Mucosa of rectum (tissue), 2 donors: ENCODE data around the gene DLG4.

Experiments
- H3K27ac ChIP-seq, 2 donors: one replicate each; pipeline ENCODE4 v1.7.0; 2013; ENCODE audit warnings: inconsistent platforms in 2 of 2, low read depth in 2 of 2, low read length in 2 of 2
- H3K27me3 ChIP-seq, 2 donors: one replicate each; pipeline ENCODE4 v1.7.0; 2013; ENCODE audit warnings: low read length in 2 of 2; ENCODE audit not compliant: control insufficient read depth in 2 of 2, insufficient read depth in 2 of 2
- H3K36me3 ChIP-seq, 2 donors: one replicate each; pipeline ENCODE4 v1.7.0; 2013; ENCODE audit warnings: low read length in 2 of 2; ENCODE audit not compliant: control insufficient read depth in 2 of 2, insufficient read depth in 2 of 2
- H3K4me1 ChIP-seq, 2 donors: one replicate each; pipeline ENCODE4 v1.7.0; 2013; ENCODE audit warnings: low read length in 2 of 2, mild to moderate bottlenecking in 1 of 2; ENCODE audit not compliant: control insufficient read depth in 2 of 2, insufficient read depth in 2 of 2
- H3K4me3 ChIP-seq, 2 donors: one replicate each; pipeline ENCODE4 v1.7.0; 2013; ENCODE audit warnings: low read length in 2 of 2
- H3K9ac ChIP-seq, 2 donors: one replicate each; pipeline ENCODE4 v1.7.0; 2013; ENCODE audit warnings: low read length in 2 of 2, low read depth in 1 of 2, mild to moderate bottlenecking in 1 of 2
- H3K9me3 ChIP-seq, 2 donors: one replicate each; pipeline ENCODE4 v1.7.0; 2013; ENCODE audit warnings: low read length in 2 of 2; ENCODE audit not compliant: control insufficient read depth in 2 of 2
- donor health status: healthy.
- donor health status: Normal muscosa, but diverticular disease.

DLG4 gene

DNA sequence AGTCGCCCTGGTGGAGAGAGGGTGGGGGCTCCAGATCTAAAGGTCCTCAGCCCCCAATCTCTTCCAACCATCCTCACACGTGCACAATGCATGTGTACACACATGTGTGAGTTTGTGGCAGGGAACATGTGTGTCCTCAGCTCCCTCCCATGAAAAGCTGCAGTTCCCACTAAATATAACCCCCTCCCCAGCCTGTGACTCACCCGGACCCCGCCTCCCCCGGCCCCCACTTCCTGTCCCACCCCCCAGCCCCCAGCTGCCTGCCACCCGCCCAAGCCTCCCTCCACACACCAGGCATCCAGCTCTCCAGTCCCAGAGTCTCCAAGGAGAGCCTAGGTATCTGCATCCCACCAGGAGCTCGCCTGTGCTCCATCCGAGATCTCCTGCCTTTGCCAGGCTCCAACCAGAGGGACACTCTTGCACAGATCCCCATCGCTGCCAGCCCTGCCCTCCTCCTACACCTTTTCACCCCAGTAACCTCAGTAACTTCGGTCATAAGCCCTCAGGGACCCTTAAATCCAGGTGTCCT, 3.9 kb downstream of the DLG4 start:
- peaks cover 29 to 34% of the 10 kb centered on the region in 2 donors for H3K4me1 ChIP-seq
- H3K4me3 ChIP-seq = peak overlapping the region in 1 of 2 donors; percentile 15
- peak overlapping the region in 1 of 2 donors; percentile 68 for H3K27ac ChIP-seq
- no peaks in the 10 kb centered on the region for H3K36me3 ChIP-seq
- H3K9me3 ChIP-seq = no peaks in the 10 kb centered on the region
- H3K27me3 ChIP-seq = peaks cover 5 to 6% of the 10 kb centered on the region in 2 donors
- no peak overlapping the region for H3K9ac ChIP-seq

DNA sequence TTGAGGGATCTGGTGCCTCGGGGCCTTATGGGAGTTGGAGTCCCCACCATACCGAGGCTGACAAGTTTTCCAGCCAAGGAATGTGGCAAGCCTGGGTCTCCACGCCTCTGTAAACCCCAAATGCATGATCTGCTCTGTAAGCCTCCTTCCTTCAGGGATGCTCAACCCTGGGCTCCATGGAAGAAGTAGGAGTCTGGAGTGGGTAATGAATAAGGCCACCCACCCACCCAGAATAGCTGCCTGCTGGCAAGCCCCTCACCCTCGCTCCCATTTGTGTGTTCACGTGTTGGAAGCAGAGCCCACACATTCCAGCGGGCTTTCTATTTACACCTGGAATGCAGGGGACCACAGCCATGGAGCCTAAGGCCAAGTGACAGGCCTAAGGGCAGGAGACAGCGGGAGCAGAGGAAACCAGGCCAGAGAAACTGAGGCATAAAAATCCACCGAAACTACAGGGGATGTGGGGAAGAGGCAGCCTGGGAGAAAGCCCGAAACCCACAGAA, 4.4 kb downstream of the DLG4 start:
- Histone ChIP-seq H3K9me3 (no peaks in the 10 kb centered on the region), H3K27ac (peak overlapping the region in 1 of 2 donors; percentile 68), H3K4me1 (peaks cover 24 to 28% of the 10 kb centered on the region in 2 donors), H3K4me3 (peak overlapping the region in 1 of 2 donors; percentile 78), H3K9ac (no peak overlapping the region), H3K36me3 (no peaks in the 10 kb centered on the region), H3K27me3 (peaks cover 5 to 6% of the 10 kb centered on the region in 2 donors)

DNA sequence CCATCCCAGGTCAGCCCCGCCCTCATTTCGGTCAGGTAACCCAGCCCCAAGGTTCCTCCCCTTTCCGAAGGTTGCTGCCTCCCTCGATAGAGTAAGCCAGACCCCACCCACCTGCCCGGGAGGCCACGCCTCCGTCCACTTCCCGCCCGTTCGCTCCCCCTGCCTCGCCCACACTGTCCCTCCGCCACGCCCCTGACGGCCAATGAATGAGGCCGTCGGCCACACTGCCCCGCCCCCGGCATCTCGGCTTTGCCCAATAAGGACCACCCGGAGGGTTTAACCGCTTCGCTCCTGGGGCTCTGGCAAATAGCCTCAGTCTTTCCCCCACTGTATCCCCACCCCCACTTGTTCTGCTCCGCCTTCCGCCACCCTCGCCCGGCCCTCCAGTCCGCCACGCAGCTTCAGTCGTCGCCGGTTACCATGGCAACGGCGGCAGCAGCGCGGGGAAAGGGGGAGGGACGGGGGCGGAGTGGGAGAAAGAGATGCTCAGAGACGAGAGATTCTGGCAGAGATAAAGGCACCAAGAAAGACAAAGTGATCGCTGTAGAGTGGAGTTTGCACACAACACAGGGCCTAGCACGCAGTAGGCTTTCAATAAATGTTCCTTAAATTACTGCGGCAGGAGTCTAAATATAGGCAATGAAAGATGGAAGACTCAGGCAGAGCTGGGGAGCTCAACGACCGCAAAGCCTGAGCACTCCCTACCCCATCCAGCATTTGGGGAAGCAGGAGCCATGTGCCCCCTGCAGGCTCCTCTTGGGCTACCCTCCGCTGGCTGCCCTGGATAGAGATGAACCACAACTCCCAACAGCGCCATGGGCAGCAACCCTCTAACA, 5.1 kb downstream of the DLG4 start:
- Histone ChIP-seq H3K4me3 (peak overlapping the region; percentile 60 to 78), H3K4me1 (peaks cover 22 to 27% of the 10 kb centered on the region in 2 donors), H3K27ac (peak overlapping the region; percentile 64 to 68), H3K9me3 (no peaks in the 10 kb centered on the region), H3K27me3 (peaks cover 5 to 6% of the 10 kb centered on the region in 2 donors), H3K36me3 (no peaks in the 10 kb centered on the region), H3K9ac (peak overlapping the region in 1 of 2 donors; percentile 15)

DNA sequence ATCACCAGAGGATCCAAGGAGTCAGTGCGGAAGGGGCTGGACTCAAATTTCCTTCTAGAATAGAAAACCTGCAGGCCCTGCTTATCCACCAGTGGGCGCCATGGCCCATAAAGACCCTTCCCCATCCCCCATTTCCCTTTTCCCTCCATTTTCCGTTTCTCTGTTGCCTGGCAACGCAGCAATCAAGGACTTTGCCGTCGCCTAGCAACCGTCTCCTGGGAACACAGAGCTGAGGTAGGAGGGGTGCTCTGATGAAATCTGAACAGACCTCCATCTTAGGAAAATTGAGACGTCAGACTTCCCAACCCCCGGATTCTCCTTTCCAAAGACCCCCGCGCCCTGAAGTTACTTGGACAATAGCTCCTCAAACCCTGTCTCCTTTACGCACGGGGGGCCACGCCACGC, 5.7 kb downstream of the DLG4 start:
- Histone ChIP-seq H3K36me3 (no peaks in the 10 kb centered on the region), H3K9ac (peak overlapping the region in 1 of 2 donors; percentile 15), H3K4me1 (peaks cover 16 to 20% of the 10 kb centered on the region in 2 donors), H3K27ac (peak overlapping the region in 1 of 2 donors; percentile 68), H3K27me3 (peaks cover 5 to 6% of the 10 kb centered on the region in 2 donors), H3K4me3 (peak overlapping the region; percentile 60 to 65), H3K9me3 (no peaks in the 10 kb centered on the region)

DNA sequence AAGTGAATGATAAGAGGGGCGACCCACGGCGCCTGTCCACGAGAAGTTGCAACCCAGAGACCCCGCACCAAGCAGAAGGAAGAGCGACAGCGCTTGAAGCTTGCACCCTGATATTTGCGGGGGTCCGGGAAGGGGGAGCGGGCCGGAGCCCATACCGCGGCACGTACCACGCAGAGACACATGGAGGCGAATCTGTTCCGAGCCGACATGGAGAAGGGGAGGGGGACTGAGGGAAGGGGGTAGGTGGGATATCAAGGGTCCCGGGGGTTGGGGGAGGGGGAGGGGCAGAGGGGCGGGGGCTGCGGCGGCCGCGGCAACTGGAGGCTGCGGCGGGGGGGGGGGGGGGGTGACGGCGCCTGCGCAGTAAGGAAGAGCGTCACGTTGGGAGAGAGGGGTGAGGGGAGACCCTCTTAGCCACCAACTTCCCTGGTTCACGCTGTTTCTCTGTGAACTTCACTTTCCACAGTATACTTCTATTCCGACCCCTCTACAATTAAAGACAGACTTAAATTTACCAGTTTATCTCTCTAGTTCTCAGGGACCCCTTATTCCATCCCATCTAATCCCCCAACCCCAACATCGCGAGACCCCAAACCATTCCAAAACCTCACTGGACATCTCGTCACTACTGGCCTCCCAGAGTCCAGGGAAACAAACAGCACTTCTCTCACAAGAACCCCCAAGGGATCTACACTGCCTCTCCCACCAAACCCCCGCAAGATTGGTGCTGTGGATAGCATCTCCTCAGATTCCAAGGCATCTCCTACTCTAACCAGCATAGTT, 8.0 kb downstream of the DLG4 start:
- Histone ChIP-seq H3K9me3 (no peaks in the 10 kb centered on the region), H3K4me3 (no peak overlapping the region), H3K36me3 (no peaks in the 10 kb centered on the region), H3K9ac (no peak overlapping the region), H3K4me1 (peaks cover 9 to 13% of the 10 kb centered on the region in 2 donors), H3K27me3 (peaks cover 5 to 8% of the 10 kb centered on the region in 2 donors), H3K27ac (no peak overlapping the region)

DNA sequence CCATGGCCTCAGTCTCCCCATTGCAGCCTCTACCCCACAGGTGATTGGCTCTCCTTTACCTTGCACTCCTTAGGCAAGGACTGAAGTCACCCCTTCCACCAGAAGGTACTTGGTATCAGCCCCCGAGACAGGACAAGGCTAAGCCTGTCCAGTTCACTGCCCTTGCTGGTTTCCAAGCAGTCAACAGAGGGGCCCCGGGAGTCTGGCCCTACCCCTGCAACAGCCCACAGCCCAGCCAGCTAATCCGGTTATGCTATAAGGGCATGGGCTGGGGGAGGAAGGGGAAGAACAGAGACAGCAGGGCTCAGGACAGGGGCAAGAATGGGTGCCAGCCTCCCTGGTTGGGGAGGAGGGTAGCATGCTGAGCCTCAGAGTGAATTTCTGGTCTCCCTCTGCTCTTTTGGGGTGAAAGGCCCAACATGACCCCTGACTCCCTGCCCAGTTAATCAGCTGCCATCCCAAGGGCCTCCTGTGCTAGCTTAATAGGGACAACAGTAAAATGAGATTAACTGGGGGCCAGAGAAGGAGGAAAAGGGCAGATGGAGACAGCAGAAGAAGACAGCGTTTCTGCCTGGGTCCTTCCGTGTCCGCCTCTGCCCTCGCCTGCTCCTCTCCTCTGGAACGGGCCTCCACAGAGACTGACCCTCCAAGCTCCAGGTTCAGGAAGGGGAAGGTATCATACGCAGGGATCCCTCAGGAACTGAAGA, 10.7 kb downstream of the DLG4 start:
- Histone ChIP-seq H3K9ac (no peak overlapping the region), H3K9me3 (no peaks in the 10 kb centered on the region), H3K36me3 (no peaks in the 10 kb centered on the region), H3K4me1 (peaks cover 3 to 6% of the 10 kb centered on the region in 2 donors), H3K27me3 (peaks cover 5 to 8% of the 10 kb centered on the region in 2 donors), H3K27ac (no peak overlapping the region), H3K4me3 (no peak overlapping the region)

DNA sequence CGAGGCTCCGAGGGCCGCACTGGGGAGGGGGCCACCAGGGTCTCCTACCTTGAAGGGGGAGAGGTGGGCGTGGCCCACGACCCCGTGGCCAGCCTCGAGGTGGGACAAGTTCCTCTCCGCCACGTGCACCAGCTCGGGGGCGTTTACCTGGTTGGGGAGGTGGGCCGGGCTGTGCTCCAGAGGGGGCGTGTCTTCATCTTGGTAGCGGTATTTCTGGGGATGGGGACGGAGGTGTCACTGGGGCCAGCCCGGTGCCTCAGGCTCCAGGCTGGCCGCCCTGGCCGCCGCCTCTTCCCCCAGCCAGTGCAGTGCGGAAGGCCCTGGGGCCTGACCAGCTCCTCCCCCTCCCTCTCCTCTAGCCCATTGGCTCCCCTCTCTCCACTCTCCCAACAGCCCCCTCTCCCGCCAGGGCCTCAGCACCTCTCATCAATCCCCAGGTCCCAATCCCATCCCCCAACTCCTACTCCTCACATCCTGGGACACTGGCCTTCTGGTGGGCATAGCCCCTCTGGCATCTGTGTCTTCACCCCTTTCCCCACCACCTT, 11.5 kb downstream of the DLG4 start:
- no peak overlapping the region for H3K4me3 ChIP-seq
- no peak overlapping the region for H3K27ac ChIP-seq
- no peaks in the 10 kb centered on the region for H3K9me3 ChIP-seq

DNA sequence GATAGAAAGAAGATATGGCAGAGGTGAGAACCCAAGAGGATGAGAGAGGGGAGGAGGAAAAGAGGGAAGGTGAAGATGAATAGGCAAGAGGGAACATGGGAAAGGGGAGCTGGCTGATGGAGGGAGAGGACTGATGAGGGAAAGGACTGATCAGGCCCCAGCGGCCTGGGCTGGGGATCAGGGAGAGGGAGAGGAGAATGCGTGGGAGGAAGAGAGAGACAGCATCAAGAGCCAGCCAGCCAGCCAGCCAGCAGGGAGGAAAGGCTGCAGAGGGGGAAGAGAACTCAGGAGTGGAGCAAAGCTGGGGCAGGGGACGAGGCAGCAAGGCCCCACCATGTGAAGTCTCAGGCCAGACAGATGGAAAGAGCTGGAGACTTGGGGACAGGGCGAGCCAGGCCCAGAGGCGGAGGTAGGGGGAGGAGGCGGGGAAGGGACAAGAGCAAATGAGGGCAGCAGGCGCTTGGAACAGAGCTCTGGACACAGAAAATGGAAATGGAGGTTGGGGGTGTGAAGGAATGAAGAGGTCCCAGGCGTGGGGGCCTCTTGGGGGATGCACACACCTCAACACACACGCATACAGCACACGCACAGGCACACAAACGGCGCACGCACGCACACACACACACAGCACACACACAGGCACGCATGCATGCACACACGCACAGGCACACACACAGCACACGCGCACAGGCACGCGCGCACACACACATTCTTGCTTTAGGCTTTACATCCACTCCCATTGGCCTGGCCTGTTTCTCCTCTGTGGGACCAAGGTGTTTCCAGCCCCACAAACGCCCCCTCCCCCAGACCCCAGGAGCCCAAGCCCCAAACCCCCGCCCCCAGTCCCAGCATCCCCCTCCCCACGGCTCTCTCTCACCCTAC, 12.3 kb downstream of the DLG4 start:
- Histone ChIP-seq H3K36me3 (peaks cover 0 to 5% of the 10 kb centered on the region in 2 donors), H3K4me3 (no peak overlapping the region), H3K27me3 (peaks cover 5 to 8% of the 10 kb centered on the region in 2 donors), H3K27ac (no peak overlapping the region), H3K4me1 (peaks cover 0 to 3% of the 10 kb centered on the region in 2 donors), H3K9ac (no peak overlapping the region), H3K9me3 (no peaks in the 10 kb centered on the region)

More for the DNA sequence above, 11.5 kb downstream of the DLG4 start:
- Histone ChIP-seq H3K27me3 (peaks cover 5 to 8% of the 10 kb centered on the region in 2 donors), H3K36me3 (no peaks in the 10 kb centered on the region), H3K4me1 (peaks cover 0 to 3% of the 10 kb centered on the region in 2 donors), H3K9ac (no peak overlapping the region)
